Karpas-422 (cell line): ENCODE measurements around the gene ZNF835. TPM values are rescaled to one million over a fixed set of nuclear protein-coding genes. Genes with fewer than 3 reads are reported as not detected.

Experiments used
- DNase-seq: peaks from one replicate; pipeline ENCODE4 v3.0.0-alpha.2; 2015
- H2AFZ ChIP-seq: fragments of 200-600 bp; sonication (generic); 2 replicates; pipeline ENCODE4 v1.6.1; 2014; ENCODE audit warnings: antibody characterized with exemption, low read length, mixed read lengths
- H3K27ac ChIP-seq: fragments of 200-600 bp; sonication (generic); 2 replicates; pipeline ENCODE4 v1.5.1; 2014; ENCODE audit warnings: mild to moderate bottlenecking, low read length, moderate library complexity
- H3K27me3 ChIP-seq: fragments of 200-600 bp; sonication (generic); 2 replicates; pipeline ENCODE4 v1.6.1; 2014; ENCODE audit warnings: low read length, mixed read lengths
- H3K36me3 ChIP-seq: fragments of 200-600 bp; sonication (generic); 2 replicates; pipeline ENCODE4 v1.6.1; 2014; ENCODE audit warnings: low read length, mixed read lengths; ENCODE audit not compliant: insufficient read depth
- H3K4me1 ChIP-seq: fragments of 200-600 bp; sonication (generic); 2 replicates; pipeline ENCODE4 v1.6.1; 2014; ENCODE audit warnings: mild to moderate bottlenecking, low read length, mixed read lengths
- H3K4me2 ChIP-seq: fragments of 200-600 bp; sonication (generic); 2 replicates; pipeline ENCODE4 v1.6.1; 2014; ENCODE audit warnings: low read length, low read depth, mild to moderate bottlenecking; ENCODE audit not compliant: poor library complexity, severe bottlenecking
- H3K4me3 ChIP-seq: fragments of 200-600 bp; sonication (generic); 2 replicates; pipeline ENCODE4 v1.5.1; 2014; ENCODE audit warnings: mild to moderate bottlenecking, antibody characterized with exemption, low read length, mixed read lengths
- H3K79me2 ChIP-seq: fragments of 200-600 bp; sonication (generic); 2 replicates; pipeline ENCODE4 v1.6.1; 2014; ENCODE audit warnings: mild to moderate bottlenecking, low read length, mixed read lengths
- H3K9ac ChIP-seq: fragments of 200-600 bp; sonication (generic); 2 replicates; pipeline ENCODE4 v1.6.0; 2014; ENCODE audit warnings: low read length
- H3K9me2 ChIP-seq: fragments of 200-600 bp; sonication (generic), shearing (Covaris generic); replicated peaks from 2 replicates; pipeline ENCODE4 v1.6.0; 2014; ENCODE audit warnings: mild to moderate bottlenecking, low read length, moderate library complexity; ENCODE audit not compliant: insufficient read depth
- H3K9me3 ChIP-seq: fragments of 300-700, 200-600 bp; sonication (generic); 2 replicates; pipeline ENCODE4 v1.6.1; 2014; ENCODE audit warnings: low read length, mixed read lengths
- H4K20me1 ChIP-seq: fragments of 200-600 bp; sonication (generic); 2 replicates; pipeline ENCODE4 v1.6.1; 2014; ENCODE audit warnings: mild to moderate bottlenecking, antibody characterized with exemption, low read length, low read depth; ENCODE audit not compliant: insufficient read depth
- total RNA-seq: library from RNA; depleted of rRNA; stranded (reverse); fragments of >200 nt; shearing (Covaris generic); gene quantifications from 2 replicates; pipeline ENCODE4 v1.2.3, GENCODE V29; 2014; ENCODE audit warnings: low replicate concordance; rRNA removed

Gene ZNF835
- not detected in 2 replicates for total RNA-seq

- Histone ChIP-seq H3K9me3 (peaks cover 33% of the 10 kb centered on the region), H3K27ac (no peak within 1 kb of the TSS), H3K4me3 (no peak within 1 kb of the TSS)
These were observed at the start of gene ZNF835 for GRCh38 chr19:56671613-56671994. Gene ZNF835 (minus strand): TSS chr19:56671757. CDS start chr19:56665198, 6,559 bp downstream.

GRCh38 chr19:56720281-56720680, 48.7 kb upstream of the ZNF835 start:
- Histone ChIP-seq H2AFZ (no peak overlapping the region), H3K27ac (no peak overlapping the region), H3K4me3 (no peak overlapping the region), H3K9me2 (no peaks in the 10 kb centered on the region), H3K9me3 (peaks cover 31% of the 10 kb centered on the region), H3K27me3 (no peaks in the 10 kb centered on the region), H3K36me3 (no peaks in the 10 kb centered on the region), H3K4me1 (no peaks in the 10 kb centered on the region), H3K79me2 (no peaks in the 10 kb centered on the region), H3K4me2 (no peak overlapping the region), H4K20me1 (no peaks in the 10 kb centered on the region), H3K9ac (no peak overlapping the region)
- DNase-seq, result no peak

More at GRCh38 chr19:56671613-56671994, at the start of gene ZNF835:
- Histone ChIP-seq H3K9ac (no peak within 1 kb of the TSS), H4K20me1 (no peaks in the 10 kb centered on the region), H3K9me2 (no peaks in the 10 kb centered on the region), H3K36me3 (no peaks in the 10 kb centered on the region), H3K4me2 (no peak within 1 kb of the TSS), H3K4me1 (no peaks in the 10 kb centered on the region), H3K79me2 (no peaks in the 10 kb centered on the region), H3K27me3 (no peaks in the 10 kb centered on the region), H2AFZ (no peak within 1 kb of the TSS)
- no peak for DNase-seq

- Histone ChIP-seq H3K27ac (no peak overlapping the region), H3K9me2 (no peaks in the 10 kb centered on the region), H3K9ac (no peak overlapping the region), H2AFZ (no peak overlapping the region), H3K4me3 (no peak overlapping the region), H3K27me3 (no peaks in the 10 kb centered on the region), H3K36me3 (no peaks in the 10 kb centered on the region), H3K79me2 (no peaks in the 10 kb centered on the region), H3K4me2 (no peak overlapping the region), H4K20me1 (no peaks in the 10 kb centered on the region), H3K4me1 (no peaks in the 10 kb centered on the region), H3K9me3 (peaks cover 32% of the 10 kb centered on the region)
- no peak for DNase-seq
These were observed 46.7 kb upstream of the ZNF835 start for GRCh38 chr19:56718231-56718630.

GRCh38 chr19:56712611-56713276, 41.2 kb upstream of the ZNF835 start:
- H3K27ac ChIP-seq, result no peak overlapping the region
- no peaks in the 10 kb centered on the region for H3K36me3 ChIP-seq
- no peaks in the 10 kb centered on the region for H3K79me2 ChIP-seq
- no peak overlapping the region for H3K9ac ChIP-seq
- no peaks in the 10 kb centered on the region for H4K20me1 ChIP-seq
- peaks cover 27% of the 10 kb centered on the region for H3K9me3 ChIP-seq
- no peak for DNase-seq
- H2AFZ ChIP-seq, result no peak overlapping the region
- no peaks in the 10 kb centered on the region for H3K4me1 ChIP-seq
- no peak overlapping the region for H3K4me2 ChIP-seq
- no peaks in the 10 kb centered on the region for H3K9me2 ChIP-seq
- H3K4me3 ChIP-seq, result no peak overlapping the region
- H3K27me3 ChIP-seq, result no peaks in the 10 kb centered on the region

GRCh38 chr19:56710437-56710836, 38.9 kb upstream of the ZNF835 start:
- Histone ChIP-seq H4K20me1 (no peaks in the 10 kb centered on the region), H3K9me3 (peaks cover 30% of the 10 kb centered on the region), H3K9me2 (no peaks in the 10 kb centered on the region), H3K9ac (no peak overlapping the region), H3K4me1 (no peaks in the 10 kb centered on the region), H3K79me2 (no peaks in the 10 kb centered on the region), H2AFZ (no peak overlapping the region), H3K4me2 (no peak overlapping the region), H3K27ac (no peak overlapping the region), H3K27me3 (no peaks in the 10 kb centered on the region), H3K4me3 (no peak overlapping the region), H3K36me3 (no peaks in the 10 kb centered on the region)
- no peak for DNase-seq

- no peaks in the 10 kb centered on the region for H3K27me3 ChIP-seq
- no peak overlapping the region for H3K4me2 ChIP-seq
- H3K9me2 ChIP-seq, result no peaks in the 10 kb centered on the region
- H3K4me3 ChIP-seq, result no peak overlapping the region
- H3K4me1 ChIP-seq, result no peaks in the 10 kb centered on the region
- no peak overlapping the region for H3K9ac ChIP-seq
- no peaks in the 10 kb centered on the region for H3K79me2 ChIP-seq
- no peak overlapping the region for H3K27ac ChIP-seq
- DNase-seq, result no peak
- peaks cover 38% of the 10 kb centered on the region for H3K9me3 ChIP-seq
- no peaks in the 10 kb centered on the region for H4K20me1 ChIP-seq
- H2AFZ ChIP-seq, result no peak overlapping the region
- no peaks in the 10 kb centered on the region for H3K36me3 ChIP-seq
These were observed 36.3 kb upstream of the ZNF835 start for GRCh38 chr19:56707821-56708220.

- no peaks in the 10 kb centered on the region for H3K4me1 ChIP-seq
- H4K20me1 ChIP-seq, result no peaks in the 10 kb centered on the region
- no peaks in the 10 kb centered on the region for H3K9me2 ChIP-seq
- no peaks in the 10 kb centered on the region for H3K36me3 ChIP-seq
- no peaks in the 10 kb centered on the region for H3K27me3 ChIP-seq
- H3K9ac ChIP-seq, result no peak overlapping the region
- no peak overlapping the region for H2AFZ ChIP-seq
- peak; percentile 54 for DNase-seq
- H3K27ac ChIP-seq, result no peak overlapping the region
- no peak overlapping the region for H3K4me2 ChIP-seq
- no peaks in the 10 kb centered on the region for H3K79me2 ChIP-seq
- H3K9me3 ChIP-seq, result peaks cover 36% of the 10 kb centered on the region
- H3K4me3 ChIP-seq, result no peak overlapping the region
These were observed 34.4 kb upstream of the ZNF835 start for GRCh38 chr19:56705939-56706338.

- Histone ChIP-seq H3K4me2 (no peak overlapping the region), H3K9me2 (no peaks in the 10 kb centered on the region)
These were observed 30.3 kb upstream of the ZNF835 start for GRCh38 chr19:56701895-56702294.

More at GRCh38 chr19:56701895-56702294, 30.3 kb upstream of the ZNF835 start:
- no peak overlapping the region for H2AFZ ChIP-seq
- H3K36me3 ChIP-seq, result no peaks in the 10 kb centered on the region
- no peaks in the 10 kb centered on the region for H3K4me1 ChIP-seq
- no peaks in the 10 kb centered on the region for H4K20me1 ChIP-seq
- H3K9me3 ChIP-seq, result peaks cover 36% of the 10 kb centered on the region
- H3K9ac ChIP-seq, result no peak overlapping the region
- H3K27me3 ChIP-seq, result no peaks in the 10 kb centered on the region
- no peak overlapping the region for H3K4me3 ChIP-seq
- no peaks in the 10 kb centered on the region for H3K79me2 ChIP-seq
- no peak overlapping the region for H3K27ac ChIP-seq
- DNase-seq, result no peak
